LHCN-M2 (cell line): ENCODE measurements around the gene HTR3D. TPM values are rescaled to one million over a fixed set of nuclear protein-coding genes. Genes with fewer than 3 reads are reported as not detected.
"Not testable (repeated sequence)": the region's sequence is repeated elsewhere in the genome, so short reads cannot be mapped to it uniquely, and the experiment has no call there.

ENCODE experiments used
- DNase-seq: peaks from one replicate; pipeline ENCODE4 v3.0.0-alpha.2; 2012; ENCODE audit warnings: low read depth
- total RNA-seq: library from RNA; depleted of rRNA; stranded (reverse); fragments of >200 nt; gene quantifications from 2 replicates; pipeline ENCODE4 v1.2.3, GENCODE V29; 2014

HTR3D gene
- total RNA-seq, 1 experiment from 2014 or later: not detected

DNA sequence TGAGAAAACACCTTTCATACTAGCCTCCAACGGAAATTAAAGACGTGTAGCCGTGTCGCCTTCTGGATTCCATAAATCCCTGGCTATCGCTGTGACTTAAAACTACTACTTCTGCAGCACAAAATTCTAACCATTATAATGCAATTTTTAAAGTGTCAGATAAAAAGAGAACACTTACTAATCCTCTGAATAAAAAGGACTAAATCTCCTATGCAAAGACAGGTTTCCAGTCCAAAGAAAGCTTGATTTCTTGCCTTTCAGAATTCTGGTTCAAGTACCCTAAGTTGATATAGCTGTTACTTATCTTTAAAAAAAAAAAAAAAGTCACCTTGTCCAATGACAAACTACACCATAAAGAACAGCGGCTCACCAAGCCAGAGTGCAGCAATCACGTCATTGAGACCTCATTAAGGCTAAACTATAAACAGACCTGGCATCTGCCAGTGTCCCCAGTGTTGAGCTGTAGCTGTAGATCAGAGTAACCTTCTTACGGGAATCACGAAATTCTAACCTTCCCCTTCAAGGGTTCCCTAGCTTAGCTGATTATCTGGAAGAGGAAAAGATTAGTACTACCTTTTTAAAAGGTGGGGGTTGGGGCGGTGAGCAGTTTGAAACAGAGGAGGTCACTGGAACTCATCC, 16.0 kb upstream of the HTR3D start:
- no peak for DNase-seq

DNA sequence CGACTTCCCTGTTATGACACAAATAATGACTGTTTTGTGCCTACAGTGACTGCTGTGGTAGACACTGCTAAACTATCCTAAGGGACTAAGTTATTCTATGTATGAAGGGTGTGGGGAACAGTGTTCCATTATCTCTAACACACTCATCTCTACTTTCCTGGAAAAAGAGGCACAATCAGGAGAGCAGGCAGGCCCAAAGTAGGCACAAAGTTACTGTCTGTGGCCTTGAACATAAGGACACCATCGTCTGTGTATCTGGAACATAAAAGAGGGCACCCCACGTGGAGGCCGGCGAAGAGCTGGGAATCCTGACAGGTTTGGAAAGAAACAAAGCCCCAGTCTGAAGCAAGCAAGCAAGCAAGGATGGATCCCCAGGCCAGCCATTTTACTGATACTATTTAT, 15.4 kb upstream of the HTR3D start:
- no peak for DNase-seq

GRCh38 chr3:184016811-184017671, 14.5 kb upstream of the HTR3D start:
- peak; percentile 48 for DNase-seq

GRCh38 chr3:184017672-184018423, 13.7 kb upstream of the HTR3D start, which contains the start of gene ABCC5:
Gene ABCC5, minus strand, starts transcription at chr3:184017884. Its CDS starts 3,492 bp downstream, at chr3:184014392.
- peak; percentile 90 for DNase-seq

DNA sequence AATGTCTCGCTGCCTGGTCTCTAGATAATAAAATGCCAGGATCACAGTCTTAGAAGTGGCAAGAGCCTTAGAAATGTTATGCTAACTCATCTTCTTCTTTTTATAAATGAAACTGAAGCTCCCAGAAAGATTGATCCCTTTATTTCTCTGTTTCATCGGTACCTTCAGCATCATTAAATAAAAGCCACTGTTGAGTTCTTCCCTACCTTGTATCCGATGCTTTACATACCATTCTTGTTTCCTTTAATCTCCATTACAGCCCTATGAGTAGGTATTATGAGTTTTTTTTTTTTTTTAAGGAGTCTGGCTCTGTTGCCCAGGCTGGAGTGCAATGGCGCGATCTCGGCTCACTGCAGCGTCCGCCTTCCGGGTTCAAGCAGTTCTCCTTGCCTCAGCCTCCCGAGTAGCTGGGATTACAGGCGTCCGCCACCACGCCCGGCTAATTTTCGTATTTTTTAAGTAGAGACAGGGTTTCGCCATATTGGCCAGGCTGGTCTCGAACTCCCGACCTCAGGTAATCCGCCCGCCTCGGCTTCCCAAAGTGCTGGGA, 13.0 kb upstream of the HTR3D start:
- no peak for DNase-seq

- DNase-seq: no peak
These were observed 9.2 kb upstream of the HTR3D start for GRCh38 chr3:184022323-184022722.

DNA sequence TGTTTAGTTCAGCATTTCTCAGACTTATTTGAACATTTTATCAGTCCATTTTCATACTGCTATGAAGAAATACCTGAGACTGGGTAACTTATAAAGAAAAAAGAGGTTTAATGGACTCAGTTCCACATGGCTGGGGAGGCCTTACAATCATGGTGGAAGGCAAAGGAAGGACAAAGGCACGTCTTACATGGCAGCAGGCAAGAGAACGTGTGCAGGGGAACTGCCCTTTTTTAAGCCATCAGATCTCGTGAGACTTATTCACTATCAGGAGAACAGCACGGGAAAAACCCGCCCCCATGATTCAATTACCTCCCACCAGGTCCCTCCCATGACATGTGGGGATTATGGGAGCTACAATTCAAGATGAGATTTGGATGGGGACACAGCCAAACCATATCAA, 6.3 kb upstream of the HTR3D start:
- DNase-seq: not testable (repeated sequence)

GRCh38 chr3:184028275-184028890, 3.2 kb upstream of the HTR3D start:
- DNase-seq: not testable (repeated sequence)

DNA sequence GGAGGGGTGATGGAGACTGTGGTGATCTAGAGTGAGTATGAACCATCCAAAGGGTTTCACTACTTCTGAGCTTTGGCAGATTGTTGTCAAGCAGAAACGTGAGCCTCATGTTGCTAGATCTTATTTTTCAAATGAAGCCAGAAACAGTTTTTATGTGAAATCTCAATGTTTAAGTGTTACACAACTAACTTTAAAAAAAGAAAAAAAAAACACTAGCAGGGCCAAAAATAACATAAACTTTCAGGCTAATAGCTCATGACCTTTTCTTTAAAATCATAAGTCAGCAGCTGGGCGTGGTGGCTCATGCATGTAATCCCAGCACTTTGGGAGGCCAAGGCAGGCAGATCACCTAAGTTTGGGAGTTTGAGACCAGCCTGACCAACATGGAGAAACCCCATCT, 2.1 kb upstream of the HTR3D start:
- no peak for DNase-seq

DNA sequence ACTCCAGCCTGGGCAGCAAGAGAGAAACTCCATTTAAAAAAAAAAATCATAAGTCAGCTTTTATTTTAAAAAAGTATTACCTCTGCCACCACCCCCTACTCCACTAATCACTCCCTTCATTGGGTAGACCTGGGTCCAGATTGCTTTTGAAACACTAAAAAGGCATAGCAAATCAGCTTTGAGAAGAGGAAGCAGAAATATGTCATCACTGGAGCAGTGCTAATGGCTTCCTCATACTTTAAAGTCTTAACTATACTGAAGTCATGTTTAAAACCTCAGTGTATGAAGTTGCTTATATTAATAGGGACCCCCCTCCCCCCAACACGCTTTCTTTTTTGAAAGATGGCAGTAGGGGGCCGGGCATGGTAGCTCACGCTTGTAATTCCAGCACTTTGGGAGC, 1.0 kb upstream of the HTR3D start:
- no peak for DNase-seq

GRCh38 chr3:184037816-184038215, 6.3 kb downstream of the HTR3D start:
- no peak for DNase-seq

DNA sequence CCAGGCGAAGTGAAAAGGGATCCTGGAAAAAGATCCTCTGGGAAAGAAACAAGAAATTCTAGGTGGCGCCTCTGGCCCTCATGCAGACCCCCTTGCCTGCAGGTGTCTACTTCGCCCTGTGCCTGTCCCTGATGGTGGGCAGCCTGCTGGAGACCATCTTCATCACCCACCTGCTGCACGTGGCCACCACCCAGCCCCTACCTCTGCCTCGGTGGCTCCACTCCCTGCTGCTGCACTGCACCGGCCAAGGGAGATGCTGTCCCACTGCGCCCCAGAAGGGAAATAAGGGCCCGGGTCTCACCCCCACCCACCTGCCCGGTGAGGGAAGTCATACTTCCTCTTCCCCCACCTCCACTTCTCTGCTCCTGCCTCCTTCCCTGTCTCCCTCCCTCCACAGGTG, 6.8 kb downstream of the HTR3D start:
- DNase-seq: not testable (repeated sequence)

DNA sequence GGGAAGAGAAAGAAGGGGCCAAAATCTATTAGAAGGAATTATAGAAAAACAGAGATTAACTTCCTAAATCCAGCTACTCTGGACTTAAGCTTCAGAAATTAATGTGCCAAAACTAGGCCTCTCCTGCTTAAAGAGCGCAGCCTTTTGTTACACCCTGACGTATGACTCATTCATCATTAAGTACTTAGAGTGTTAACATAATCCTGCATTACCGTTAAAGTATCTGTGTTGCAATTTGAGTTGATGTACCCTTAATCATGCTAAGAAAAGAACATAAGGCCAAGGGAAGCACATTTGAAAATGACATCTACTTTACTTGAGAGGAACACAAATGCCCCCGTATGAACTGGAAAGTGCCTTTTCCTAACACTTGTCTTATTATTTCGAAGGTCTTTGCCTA, 7.9 kb downstream of the HTR3D start:
- no peak for DNase-seq

- peak; percentile 67 for DNase-seq
These were observed 8.5 kb downstream of the HTR3D start for GRCh38 chr3:184040010-184040409.

GRCh38 chr3:184042617-184043016, 11.1 kb downstream of the HTR3D start:
- DNase-seq: no peak

DNA sequence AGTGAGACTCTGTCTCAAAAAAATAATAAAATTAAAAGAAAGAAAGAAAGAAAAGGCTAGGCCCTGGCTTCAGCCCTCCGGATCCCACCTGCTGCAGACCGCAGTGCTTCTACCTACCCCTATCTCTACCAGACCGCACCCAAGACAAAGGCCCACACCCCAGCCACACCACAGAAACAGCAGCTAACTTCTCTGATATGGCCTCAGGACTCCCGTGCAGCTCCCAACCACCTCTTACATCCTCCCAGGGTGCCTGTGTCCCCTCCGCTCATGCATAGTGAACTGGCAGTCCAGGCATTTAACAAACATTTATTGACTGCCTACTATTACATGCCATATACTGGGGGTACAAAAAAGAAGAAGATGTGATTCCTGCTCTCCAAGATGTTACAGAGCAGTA, 14.5 kb downstream of the HTR3D start:
- no peak for DNase-seq

DNA sequence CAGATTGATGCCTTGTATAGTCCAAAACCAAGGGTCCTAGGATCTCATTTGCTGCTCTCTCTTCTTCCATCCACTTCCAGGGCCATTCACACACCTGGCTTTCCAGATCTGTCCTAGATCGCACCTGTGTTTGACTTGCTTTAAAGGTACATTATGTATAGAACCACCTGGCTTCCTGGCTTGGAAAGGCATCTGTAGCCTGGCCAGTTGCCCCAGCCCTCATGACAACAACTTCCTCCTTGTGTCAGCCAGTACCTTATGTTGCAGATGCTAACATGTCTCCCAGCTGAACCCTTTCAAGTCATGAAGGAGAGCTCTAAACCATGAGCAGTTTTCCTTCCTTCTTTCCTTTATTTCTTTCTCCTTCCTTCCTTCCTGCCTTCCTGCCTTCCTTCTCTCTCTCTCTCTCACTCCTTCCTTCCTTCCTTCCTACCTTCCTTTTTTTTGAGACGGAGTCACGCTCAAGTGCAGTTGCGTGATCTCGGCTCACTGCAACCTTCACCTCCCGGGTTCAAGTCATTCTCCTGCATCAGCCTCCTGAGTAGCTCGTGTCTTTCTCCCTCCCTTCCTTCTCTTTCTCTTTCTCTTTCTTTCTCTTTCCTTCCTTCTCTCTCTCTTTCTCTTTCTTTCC, 18.8 kb downstream of the HTR3D start:
- no peak for DNase-seq

GRCh38 chr3:184052767-184053166, 21.2 kb downstream of the HTR3D start, which contains the start of gene HTR3C:
Gene HTR3C, plus strand, starts transcription at chr3:184053047. Its CDS starts 34 bp downstream, at chr3:184053081.
- DNase-seq: no peak

DNA sequence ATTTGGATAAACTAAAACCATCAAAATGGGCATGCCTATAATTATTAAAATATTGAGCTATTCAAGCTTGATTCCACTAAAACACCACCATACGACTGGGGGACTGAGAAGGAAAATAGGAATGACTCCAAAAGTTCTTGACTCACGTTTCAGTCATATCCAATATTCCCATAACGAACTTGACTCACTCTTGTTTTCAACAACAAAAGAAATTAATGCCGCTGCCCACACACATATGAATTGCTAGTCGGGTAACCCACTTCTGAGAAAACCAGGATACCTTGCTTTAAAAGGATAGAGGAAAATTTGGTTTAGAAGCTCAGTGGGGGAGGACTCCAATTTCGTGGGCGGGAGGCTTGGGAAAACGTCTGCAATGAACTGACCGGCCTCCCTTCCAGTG, 26.5 kb downstream of the HTR3D start:
- peak; percentile 73 for DNase-seq

DNA sequence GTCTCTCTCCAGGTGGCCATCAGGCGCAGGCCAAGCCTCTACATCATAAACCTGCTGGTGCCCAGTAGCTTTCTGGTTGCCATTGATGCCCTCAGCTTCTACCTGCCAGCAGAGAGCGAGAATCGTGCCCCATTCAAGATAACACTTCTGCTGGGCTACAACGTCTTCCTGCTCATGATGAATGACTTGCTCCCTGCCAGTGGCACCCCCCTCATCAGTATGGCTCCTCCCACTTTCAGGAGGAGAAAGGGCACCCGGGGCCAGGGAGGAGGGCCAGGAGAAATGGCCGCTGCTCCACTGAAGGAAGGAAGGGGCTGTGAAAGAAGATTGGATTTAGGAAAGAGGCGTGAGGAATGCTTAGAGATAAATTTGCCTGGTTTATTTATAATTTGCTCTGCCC, 27.9 kb downstream of the HTR3D start:
- DNase-seq: no peak

DNA sequence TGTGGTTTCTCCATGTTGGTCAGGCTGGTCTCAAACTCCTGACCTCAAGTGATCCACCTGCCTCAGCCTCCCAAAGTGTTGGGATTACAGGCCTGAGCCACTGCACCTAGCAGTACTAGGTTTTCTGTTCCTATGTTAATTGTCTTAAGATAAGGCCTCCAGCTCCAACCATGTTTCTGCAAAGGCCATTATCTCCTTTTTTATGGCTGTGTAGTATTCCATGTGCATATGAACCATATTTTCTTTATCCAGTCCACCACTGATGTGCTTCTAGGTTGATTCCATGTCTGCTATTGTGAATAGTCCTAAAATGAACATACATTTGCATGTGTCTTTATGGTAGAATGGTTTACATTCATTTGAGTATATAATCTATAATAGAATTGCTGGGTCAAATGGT, 31.1 kb downstream of the HTR3D start:
- DNase-seq: no peak
